T follicular helper cell (primary cell): ENCODE data around the gene PROM1.

Experiments used
- DNase-seq: peaks from one replicate; pipeline ENCODE4 v3.0.0-alpha.2; 2020; ENCODE audit warnings: low read depth

PROM1 gene

GRCh38 chr4:16109256-16109655 lies 25.4 kb upstream of the PROM1 start:
- no peak for DNase-seq

- no peak for DNase-seq
Observed at GRCh38 chr4:16106956-16107355, 23.1 kb upstream of the PROM1 start.

DNA sequence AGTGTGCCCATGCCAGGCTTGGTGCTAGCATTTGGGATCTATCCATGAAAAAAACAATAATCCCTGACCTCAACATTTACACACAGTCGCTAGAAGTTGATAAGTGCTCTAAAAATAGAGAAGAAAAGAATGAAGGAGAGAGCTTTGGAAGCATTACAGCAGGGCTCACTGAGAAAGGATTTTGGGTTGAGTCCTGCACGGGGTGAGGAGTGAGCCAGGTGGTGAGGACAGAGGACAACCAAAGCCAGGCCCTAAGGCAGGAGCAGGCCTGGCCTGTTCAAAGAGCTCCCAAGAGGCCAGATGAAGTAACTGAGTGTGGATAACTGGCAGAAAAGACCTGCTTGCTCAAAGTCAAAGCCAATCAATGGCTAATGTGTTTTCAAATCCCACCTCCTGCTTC lies 20.7 kb upstream of the PROM1 start:
- DNase-seq: no peak

- no peak for DNase-seq
Observed at GRCh38 chr4:16102356-16102755, 18.5 kb upstream of the PROM1 start.

- no peak for DNase-seq
Observed at GRCh38 chr4:16100833-16101232, 17.0 kb upstream of the PROM1 start.

- DNase-seq: no peak
Observed at GRCh38 chr4:16092682-16093319, 9.0 kb upstream of the PROM1 start.

- DNase-seq: no peak
Observed at GRCh38 chr4:16090096-16090705, 6.4 kb upstream of the PROM1 start.

GRCh38 chr4:16089156-16089555 lies 5.3 kb upstream of the PROM1 start:
- no peak for DNase-seq

- no peak for DNase-seq
Observed at GRCh38 chr4:16088601-16089000, 4.8 kb upstream of the PROM1 start.

DNA sequence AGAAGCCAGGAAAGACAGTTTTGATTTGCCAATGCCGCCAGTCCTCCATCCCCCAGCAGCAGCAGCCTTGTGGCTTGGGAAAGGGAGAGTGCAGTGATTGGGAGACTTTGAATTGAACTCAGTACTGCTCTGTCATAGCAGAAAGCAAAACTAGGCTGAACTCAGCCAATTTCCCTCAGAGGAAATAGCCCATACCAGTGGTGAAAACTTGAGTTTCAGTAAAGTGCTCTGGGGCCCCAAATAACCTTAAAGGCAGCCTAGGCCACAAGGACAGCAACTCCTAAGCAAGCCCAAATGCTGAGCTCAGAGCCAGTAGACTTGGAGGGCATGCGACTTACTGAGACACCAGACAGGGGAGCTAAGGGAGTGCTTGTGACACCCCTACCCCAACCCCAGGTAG lies 2.0 kb upstream of the PROM1 start:
- DNase-seq: no peak

DNA sequence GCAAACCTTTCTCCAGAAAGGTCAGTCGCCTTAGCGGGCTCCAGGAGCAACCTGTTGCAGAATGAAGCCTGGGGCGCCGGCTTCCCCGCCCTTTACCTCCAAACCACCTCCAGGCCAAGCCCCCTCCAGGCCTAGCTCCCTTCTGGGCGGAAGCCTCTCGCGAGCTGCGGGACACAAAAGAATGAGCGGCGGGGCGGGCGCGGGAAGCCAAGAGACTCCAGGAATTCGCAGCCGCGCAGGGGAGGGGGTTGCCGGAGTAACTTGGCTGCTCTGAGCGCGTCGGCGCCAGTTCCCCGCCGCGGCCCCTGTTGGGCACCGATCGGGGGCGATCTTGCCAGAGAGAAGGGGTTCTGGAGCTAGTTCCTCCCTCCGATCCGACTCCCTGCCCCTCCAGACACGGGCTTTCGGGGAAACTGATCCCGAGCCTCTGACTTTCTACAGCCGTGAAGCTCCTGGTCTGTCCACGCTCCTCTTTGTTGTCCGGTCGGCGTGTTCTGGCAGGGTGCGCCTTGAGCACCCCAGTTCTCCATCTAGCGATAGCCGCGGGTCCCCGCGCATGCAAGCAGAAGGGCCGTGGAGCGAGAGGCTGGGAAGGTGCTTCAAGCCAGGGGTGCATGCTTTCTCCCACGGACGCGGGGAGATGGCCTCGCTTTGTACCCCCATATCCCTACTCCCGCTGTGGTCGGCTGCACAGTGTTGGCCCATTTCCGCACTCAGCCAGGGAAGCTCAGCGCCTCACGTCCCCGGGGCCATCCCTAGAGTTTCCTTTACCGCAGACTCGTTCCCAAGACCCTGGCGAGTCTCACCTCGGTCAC lies 1.2 kb downstream of the PROM1 start:
- DNase-seq: no peak

- no peak for DNase-seq
Observed at GRCh38 chr4:16082041-16082425, 1.8 kb downstream of the PROM1 start.

GRCh38 chr4:16079046-16079445 lies 4.8 kb downstream of the PROM1 start:
- no peak for DNase-seq

GRCh38 chr4:16078195-16078760 lies 5.5 kb downstream of the PROM1 start:
- no peak for DNase-seq

DNA sequence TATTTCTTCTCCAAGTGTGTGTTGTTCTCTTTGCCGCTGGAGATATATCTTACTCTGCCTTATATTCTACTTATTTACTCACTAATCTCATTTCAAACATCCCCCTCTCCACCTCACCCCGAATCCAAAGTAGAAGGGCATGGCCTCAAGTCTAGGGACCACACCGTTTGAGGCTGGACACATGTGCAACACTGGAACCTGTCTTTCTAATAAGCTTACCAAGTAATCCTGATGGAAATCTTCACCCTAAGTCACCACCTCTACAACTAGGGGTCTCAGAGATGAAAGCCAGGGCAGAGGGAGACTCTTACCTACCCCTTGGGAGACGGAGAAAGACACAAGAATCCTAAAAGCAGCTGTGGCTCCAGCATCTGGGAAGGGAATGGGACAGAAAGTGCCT lies 6.0 kb downstream of the PROM1 start:
- no peak for DNase-seq

GRCh38 chr4:16075975-16076757 lies 7.7 kb downstream of the PROM1 start:
- DNase-seq: no peak

DNA sequence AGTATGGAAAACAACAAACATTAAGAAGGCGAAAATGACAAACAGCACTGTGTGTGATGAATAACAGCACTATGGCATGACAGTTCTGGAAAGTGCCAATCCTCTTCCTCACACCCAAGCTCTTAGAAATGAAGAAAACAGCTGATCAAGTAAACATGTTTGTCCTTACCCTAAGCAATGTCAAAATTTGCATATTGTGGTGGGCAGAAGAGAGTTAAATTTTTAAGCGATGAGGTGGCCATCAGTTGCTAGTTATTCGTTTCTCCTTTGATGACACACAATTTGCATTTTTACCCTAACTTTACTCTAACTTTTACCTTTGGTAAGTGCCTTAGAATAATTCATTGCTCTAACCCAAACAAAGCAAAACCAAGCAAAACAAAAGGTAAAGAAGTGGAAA lies 8.8 kb downstream of the PROM1 start:
- no peak for DNase-seq

GRCh38 chr4:16072168-16072567 lies 11.7 kb downstream of the PROM1 start:
- DNase-seq: no peak

GRCh38 chr4:16070203-16070602 lies 13.6 kb downstream of the PROM1 start:
- DNase-seq: no peak

DNA sequence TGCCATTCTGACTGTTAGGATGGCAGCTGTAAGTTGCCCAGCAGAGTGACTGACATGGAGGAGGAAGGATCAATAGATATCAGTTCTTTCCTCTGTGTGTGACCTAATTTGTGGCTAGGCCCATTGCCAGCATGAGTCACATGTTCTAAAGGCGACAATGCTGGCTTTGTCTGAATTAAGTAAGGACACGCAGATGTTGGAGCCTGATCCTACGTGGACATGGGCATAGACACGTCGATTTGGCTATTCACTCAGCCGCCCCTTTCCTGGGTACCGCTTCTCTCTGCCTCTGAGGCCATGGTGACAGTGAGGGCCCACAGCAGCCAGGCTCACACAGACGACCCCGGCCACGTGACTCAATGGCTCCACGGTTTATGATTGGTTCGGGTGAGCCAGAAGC lies 16.3 kb downstream of the PROM1 start:
- no peak for DNase-seq

DNA sequence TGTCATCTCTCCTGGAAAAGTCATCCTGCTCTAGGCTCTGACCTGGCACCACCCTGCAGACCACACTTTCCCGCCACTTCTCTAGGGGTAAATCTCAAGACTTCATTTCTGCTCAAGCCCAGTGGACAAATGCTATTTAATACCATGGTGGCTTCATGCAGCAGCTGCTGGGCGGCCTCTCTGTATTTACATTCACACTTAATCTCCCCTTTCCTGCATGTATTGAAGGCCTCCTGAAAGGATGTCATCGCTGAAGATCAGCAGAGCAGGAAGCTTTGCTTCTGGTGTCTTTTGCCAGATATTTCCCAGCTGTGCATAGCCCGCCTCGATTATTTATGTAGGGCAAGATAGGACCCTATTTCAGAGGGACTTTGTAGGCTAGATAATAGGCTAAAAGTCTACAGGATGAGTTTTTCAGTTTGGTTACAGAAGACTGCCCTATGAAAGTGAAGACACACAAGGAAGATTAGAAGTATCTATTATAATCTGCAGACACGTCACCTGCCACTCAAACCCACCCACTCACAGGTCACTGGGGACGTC lies 17.2 kb downstream of the PROM1 start:
- DNase-seq: no peak

DNA sequence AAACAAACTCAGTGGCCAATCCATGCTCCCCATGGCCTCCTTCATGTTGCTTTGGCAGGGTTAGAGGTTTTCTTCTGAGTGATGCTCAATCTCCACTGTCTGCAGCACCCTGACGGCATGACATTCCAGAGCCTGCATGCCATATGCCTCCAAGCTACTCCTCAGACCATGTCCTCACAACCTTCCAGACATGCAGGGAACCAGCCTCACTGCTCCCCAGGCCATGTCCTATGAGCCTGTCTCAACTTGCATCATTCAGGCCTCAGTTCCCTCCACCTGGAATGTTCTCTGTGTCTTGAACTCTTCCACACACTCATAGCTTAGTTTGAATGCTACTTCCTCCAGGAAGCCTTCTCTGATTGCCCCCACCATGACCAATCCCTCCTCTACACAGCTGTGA lies 18.8 kb downstream of the PROM1 start:
- DNase-seq: no peak
